Fibroblast of skin of left quadriceps (primary cell): ENCODE results near the gene UBE4B.

Experiments
- DNase-seq, 2 experiments: peaks; one replicate each; pipeline ENCODE4 v3.0.0-alpha.2; 2013; ENCODE audit warnings: low read depth in 2 of 2

The UBE4B gene

DNA sequence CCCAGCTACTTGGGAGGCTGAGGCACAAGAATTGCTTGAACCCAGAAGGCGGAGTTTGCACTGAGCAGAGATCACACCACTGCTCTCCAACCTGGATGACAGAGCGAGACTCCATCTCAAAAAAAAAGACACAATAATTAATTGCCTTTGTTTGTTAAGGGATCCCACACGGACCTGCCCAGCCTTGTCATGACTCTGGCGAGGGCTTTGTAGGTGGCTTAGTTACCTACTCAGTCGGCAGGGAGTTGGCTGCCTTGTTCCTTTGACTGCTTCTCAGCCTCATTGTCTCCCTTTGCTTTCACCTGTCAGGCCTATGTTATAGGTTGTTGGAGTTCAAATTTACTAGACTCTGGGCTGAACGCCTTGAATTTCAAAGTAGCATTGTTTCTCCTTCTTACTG is 82.0 kb downstream of the UBE4B start:
- DNase-seq, result no peak

DNA sequence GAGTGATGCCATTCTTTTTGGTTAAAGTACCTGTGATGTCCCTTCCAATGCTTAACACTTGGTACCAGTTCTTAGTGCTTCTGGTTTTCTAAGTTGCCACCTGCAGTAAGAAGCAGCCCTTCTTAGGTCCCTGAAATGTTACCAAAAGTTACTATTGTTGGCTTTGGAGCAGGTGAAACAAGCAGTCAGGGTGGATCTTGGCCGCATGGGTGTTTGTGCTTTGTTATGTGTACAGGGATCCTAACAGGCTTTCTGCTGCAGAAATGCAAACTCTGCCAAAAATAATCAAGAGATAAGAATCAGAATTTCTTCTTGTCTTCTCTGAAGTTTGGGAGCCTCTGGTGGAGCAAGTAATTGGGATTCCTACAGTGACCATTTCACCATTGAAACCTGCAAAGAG is 84.4 kb downstream of the UBE4B start:
- DNase-seq, result no peak

DNA sequence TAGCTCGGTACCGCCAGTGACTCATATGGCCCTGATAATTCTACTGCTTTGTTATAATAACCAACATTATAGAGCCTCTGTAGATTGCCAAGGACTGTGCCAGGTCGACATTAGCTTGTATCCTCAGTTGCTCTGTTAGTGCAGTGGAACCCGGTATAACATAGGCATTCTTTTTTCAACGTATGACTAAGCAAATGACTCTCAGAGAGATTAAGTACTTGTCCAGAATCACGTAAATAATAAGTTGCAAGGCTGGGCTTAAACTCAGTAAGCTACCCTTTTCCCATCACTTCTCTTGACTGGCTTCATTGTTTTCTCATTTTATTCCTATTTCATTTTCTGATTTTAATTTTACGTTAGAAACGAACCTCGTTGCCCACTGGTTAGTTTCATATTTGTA is 85.1 kb downstream of the UBE4B start:
- DNase-seq, result no peak

DNA sequence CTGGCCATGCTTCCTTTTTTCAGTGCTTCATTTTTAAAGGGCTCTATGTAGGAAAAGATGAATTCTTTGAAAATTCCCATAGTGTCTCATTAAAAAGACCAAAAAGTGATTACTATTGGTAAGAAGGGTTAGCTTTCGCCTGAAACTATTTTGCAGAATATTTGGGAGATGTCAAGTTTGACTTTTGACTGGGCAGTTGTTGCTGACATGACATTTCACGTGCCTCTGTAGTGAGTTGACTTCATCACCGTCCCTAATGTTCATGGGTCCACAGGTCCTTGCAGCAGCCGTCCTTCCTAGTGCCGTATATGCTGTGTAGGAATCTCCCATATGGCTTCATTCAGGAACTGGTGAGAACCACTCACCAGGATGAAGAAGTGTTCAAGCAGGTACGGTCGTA is 88.9 kb downstream of the UBE4B start:
- DNase-seq, result no peak

DNA sequence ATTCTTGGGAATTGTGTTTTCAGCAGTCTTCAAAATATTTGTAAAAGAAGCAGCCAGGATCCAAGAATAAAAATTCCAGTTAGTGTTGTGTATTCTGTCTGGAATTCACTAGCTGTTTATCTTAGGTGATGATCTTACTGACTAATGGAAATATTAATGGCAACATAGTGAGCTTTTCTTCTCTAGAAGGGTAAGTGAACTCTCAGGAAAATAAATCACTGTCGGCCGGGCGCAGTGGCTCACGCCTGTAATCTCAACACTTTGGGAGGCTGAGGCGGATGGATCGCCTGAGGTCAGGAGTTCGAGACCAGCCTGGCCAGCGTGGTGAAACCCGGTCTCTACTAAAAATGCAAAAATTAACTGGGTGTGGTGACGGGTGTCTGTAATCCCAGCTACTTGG is 90.2 kb downstream of the UBE4B start:
- DNase-seq, result peak; percentile 22 to 26

DNA sequence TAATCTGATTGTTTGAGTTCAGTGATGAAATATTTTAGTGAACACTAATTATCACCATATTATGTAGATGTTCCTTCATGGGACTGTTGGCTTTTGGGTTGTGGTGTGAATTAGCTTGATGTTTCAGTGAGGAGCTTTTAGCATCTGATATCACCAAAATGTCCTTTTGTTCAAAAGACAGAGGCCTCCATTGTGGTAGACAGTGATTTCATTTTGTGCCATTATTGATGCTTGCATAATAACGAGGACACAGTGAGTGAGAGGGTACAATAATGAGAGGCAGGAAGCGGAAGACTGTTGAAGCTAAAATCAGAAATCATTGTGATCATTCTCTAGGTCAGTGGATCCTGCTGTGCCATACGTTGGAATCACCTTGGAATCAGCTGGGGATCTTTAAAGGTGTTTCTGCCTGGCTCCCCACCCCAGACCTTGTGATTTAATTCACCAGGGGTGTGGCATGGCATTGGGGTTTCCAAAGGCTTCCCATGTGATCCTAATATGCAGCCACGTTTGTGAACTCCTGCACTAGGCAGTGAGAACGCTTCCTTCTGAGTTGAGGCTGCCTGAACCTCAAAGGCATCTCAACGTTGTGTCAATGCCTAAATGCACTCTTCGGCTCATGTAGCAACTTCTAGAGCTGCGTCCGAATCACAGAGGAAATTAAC is 95.5 kb downstream of the UBE4B start:
- DNase-seq, result no peak

DNA sequence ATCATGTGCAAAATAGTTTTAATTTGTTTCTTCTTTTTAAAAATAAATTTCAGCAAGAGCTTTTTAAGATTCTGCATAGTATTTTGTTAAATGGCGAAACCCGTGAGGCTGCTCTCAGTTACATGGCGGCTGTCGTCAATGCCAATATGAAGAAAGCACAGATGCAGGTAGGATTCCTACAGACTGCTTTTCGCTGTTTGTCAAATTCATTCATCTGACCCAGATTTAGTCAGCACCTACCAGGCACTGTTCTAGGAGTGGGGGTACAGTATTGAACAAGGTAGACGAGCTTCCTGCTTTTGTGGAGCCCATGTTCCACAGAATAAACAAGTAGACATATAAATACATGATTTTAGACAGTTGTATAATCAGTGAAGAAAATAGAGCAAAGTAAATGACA is 99.6 kb downstream of the UBE4B start:
- no peak for DNase-seq

DNA sequence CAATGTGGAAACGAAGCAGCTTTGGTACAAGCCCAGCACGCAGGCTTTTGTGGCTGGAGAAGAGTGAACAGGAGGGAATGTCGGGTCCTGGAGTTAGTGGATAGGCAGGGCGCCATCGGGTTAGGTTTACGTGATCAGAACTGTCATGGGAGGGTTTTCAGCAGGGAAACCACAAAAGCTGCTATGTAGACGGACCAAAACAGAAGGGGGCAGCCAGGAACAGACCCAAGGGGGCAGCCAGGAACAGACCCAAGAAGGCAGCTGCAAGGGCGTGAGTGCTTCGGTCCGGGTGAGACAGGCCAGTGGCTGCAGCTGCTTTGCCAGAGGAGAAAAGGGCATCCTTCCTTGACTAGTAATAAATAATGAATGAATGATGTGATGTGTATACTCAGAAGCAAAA is 100.1 kb downstream of the UBE4B start:
- DNase-seq, result no peak

DNA sequence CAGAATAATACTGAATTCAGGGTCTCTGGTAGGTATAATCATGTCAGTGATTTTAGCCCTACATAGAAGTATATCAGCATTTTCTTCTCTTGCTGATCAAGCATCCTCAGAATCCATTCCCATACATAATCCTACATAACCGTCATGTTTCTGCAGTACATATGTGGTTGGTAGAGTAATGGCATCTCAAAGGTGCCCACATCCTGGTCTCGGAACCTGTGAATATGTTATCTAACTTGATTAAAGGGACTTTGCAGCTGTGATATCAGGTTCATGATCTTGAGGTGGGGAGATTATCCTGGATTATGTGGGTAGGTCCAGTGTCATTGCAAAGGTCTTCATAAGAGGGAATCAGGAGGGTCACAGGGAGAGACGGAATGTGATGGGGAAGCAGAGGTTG is 108.2 kb downstream of the UBE4B start:
- DNase-seq, result no peak

DNA sequence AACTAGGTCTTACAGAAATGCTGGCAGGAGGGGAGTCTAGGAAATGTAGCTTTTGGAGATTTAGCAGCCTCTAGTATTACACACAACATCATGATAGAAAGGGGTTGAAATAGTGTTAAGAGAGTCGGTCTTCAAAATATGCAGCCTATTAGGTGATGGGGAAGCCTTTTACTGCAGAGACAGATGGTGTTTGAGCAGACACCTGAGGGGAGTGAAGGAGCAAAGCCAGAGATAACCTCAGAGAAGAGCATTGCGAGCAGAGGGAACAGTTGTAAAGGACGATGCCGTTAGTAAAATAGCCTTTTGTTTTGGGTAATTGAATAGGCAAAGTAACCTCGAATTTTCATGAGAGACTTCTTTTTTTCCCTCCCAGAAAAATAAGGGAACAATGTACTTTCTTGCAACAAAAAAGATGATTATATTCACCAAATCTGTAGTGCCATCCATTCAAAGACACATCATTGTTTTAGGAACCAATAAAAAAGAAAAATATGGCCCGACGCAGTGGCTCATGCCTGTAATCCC is 111.3 kb downstream of the UBE4B start:
- no peak for DNase-seq

DNA sequence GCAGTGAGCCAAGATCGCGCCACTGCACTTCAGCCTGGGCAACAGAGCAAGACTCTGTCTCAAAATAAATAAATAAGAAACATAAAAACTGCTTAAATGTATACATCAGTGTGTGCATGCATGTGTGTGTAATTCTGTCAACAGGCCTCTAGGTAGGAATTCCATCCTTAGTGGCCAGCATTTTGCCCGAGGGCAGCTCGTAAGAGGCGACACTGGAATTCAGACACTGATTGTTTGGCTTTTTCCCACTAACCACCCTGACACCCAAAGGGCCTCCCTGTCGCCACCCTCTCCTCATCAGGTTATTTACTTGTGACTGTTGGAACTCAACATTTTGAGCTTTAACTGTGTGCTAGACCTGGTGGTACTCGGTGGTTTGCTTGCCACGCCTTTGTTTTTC is 113.6 kb downstream of the UBE4B start:
- no peak for DNase-seq

DNA sequence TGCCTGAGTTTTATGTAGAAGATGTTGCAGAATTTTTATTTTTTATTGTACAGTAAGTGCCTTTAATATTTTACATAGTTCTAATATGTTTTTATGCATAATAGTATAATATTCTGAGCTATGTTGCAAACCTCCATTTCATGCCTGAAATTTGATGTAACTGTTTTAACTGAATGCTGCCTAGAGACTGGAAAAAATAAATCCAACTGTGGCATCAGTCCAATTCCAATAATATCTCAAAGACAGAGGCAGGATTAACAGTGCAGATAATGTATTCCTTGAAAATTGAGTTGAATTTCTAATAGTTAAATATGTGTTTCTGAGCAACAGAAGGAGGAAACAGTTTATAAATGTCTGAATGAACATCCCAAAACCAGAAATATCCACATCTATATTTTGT is 116.5 kb downstream of the UBE4B start:
- DNase-seq, result no peak

DNA sequence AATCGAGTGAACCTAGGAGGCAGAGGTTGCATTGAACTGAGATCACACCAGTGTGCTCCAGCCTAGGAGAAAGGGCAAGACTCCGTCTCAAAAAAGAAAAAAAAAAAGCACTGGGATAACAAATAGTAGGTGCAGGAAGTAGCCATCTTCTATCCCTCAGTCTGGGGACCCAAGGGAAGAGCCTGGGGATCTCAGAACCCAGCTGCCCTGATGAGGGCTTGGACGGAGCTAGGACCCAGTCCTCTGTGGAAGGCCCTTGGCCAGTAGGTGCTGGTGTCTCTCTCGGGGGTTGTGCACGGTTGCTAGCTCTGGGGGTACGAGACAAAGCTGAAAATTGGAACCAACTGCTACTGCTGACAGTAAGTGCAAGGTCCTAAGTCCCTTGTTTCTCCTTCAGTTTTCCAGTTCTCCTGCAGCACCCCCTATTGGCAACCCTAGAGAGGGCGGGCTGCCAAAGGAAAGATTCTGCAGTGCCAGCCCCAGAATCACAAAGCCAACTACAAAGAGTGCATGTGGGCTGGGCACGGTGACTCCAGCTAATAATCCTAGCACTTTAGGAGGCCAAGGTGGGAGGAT is 120.0 kb downstream of the UBE4B start:
- peak in 1 of 2 experiments; percentile 10 for DNase-seq

DNA sequence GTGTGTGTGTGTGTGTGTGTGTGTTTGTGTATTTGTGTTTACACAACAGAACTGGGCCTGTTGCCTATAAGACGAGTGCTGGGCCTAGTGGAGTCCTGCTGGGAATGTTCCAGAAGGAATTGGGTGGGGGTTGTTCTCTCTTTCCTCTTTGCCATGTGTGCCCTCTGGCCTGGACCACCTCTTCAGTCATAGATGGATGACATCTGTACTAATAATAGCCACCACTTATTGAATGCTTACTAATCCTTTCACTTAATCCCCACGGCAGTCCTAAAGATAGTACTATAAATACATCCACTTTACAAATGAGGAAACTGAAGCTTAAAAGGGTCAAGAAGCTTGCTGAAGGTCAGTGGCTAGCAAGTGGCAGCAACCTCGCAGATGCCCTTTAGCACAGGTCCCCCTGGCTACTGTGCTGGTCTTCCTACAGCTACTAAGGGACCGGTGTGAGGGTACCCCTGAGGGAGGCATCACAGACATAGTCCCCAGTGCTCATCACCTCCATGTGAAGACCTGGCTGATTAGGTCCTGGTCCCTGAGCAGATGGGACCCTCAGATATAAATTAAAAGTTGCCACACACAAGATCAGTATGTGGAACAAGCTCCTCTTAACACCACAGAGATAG is 122.4 kb downstream of the UBE4B start:
- no peak for DNase-seq

DNA sequence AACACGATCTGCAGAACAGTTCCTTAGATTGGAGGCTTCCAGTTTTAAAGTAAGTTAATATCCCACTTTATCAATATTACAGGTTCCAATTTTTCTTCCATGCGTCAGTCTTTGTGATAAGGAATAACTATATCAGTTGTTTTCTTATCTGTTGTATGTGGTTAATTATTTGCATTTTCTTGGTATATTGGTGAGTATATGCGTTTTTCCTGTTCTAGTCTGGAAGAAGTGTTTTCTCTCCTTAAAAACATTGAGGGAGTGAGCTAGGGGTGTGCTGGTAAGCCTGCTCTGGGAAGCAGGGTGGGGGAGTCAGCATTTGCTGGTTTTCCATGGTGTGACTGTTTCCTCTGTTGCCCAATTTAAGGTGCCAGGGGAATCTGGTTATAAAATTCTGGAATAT is 127.4 kb downstream of the UBE4B start:
- no peak for DNase-seq

DNA sequence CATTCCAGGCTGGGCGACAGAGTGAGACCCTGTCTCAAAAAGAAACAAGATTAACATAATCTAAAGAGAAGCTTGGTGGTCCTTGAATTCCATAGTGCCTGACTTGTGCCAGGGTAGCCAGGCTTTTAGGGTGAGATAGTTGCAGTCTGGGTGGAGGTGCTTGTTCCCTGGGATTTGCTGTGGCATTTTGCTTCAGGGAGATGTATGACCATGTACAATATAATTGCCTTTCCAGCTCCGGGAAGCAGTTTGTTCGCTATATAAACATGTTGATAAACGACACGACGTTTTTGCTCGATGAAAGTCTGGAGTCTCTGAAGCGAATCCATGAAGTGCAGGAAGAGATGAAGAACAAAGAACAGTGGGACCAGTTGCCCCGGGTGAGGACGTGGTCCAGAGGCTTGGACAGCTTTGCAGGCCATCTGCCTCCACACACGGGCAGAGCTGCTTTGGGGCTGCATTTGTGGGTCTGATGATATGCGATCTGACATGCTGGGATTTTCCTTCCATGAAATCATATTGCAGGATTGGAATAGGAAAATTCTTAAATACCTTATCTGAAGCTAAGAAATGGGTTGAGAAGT is 128.2 kb downstream of the UBE4B start:
- DNase-seq, result no peak

DNA sequence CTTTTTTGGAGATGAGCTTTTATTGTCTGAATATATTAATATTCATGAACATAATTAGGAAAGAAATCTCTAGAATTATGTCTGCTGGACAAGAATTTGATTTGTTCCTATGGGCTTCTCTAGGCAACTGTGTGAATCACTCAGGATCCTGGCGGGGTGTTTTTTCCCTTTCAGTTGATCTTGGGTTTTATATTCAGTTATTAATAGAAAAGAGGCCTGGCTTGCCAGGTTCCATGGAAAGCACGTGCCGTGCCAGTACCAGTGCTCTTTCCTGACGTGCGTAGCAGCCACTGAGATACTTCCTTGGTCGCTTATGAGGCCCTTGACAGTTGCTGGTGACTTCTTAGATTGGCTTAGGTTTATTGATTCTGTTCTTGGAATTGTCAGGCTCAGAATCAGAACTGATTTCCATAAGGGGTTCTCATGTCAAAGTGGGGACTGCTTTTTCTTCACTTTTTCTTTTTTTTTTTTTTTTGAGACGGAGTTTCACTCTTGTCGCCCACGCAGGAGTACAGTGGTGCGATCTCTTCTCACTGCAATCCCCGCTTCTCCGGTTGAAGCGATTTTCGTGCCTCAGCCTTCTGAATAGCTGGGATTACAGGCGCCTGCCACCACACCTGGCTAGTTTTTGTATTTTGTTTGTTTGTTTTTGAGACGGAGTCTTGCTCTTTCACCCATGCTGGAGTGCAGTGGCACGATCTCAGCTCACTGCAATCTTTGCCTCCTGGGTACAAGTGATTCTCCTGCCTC is 129.0 kb downstream of the UBE4B start:
- no peak for DNase-seq

DNA sequence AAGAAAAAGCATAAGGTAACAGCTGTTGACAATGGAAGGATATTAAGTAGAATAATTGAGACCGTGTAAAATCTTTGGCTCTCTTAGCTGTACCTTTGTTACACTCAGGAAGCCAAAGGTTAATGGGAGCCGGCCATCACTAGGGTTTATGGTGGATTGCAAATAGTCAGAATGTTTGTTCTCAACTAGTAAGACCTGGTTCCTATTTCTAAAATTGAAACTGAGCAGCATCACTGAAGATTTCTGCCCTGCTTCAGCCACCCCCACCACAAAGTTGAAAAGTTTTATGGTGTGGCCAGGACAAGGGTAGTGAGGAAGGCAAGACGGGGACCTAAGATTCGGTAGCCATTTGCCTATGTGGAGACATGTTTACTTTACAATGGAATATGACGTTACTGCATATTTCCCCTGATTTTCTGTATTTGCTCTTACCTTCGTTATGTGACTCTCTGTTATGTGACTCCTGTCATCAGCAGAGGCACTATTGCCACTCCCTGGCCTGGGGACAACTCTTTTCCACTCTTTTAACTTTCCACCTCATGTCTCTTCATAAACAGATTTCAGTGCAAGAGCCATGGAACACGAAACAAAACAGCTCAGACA is 136.3 kb downstream of the UBE4B start:
- no peak for DNase-seq

DNA sequence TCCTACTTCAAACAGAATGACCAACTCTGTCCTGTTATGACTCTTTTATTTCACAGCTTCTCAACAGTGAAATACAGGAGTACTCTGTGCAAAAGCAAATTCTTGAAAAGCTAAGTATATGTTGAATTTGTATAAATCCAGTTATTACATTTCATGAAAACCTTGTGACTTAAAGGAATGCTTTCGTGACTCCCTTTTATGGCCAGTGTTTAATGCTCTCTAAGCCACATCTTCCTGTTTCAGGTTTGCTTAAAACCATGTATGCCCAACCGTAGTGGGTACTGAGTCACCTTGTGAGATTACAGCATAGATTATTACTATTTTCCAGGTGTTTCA is 137.4 kb downstream of the UBE4B start:
- no peak for DNase-seq

DNA sequence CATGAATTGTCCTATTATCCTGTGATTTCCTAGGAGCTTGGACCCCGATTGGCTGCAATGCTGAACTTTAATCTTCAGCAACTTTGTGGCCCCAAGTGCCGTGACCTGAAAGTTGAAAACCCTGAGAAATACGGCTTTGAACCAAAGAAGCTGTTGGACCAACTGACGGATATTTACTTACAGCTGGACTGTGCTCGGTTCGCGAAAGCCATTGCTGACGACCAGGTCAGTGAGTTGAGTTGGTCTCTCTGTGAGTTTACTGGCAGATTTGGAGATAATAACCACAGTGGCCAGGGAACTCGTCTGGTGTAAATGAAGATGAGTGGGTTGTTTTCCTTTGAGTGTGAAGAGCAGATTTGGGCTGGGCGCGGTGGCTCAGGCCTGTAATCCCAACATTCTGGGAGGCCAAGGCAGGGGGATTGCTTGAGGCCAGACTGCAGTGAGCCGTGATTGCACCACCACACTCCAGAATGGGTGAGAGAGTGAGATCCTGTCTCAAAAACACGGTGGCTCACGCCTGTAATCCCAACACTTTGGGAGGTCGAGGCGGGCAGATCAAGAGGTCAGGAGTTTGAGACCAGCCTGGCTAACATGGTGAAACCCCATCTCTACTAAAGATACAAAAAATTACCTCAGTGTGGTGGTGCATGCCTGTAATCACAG is 138.5 kb downstream of the UBE4B start:
- DNase-seq, result no peak

DNA sequence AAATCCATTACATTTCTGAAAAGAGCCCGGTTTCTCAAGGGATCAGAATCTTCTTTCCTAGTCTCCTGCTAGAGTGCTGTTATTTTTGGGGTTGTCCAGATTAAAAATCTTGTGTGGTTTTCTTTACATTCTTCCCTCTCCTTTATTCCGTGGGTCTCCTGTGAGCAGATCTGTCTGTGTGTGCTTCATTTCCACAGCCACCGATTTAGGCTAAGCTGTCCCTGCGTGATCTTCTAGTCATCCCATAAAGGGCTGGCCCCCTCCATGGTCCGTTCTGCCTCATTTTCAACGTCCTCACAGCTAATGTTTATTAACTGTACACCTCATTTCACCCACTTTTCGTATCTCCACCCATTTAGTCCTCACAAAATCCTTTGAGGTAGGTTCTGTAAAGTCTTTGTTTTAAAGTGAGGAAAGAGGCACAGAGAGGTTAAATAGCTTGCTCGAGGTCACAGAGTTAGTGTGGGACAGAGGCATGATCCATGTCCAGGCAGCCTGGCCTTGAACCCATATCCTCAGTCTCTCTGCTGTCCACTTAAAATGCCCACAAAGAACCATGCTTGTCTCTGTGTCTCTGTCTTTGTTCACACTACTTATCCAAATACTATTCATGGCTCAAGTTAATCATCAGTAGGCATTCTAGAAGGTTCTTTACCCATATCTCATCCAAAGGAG is 139.4 kb downstream of the UBE4B start:
- DNase-seq, result no peak
